Ovary (tissue), 9 donors: Measurements from ENCODE around the gene EFEMP2. TPM values are rescaled to one million over a fixed set of nuclear protein-coding genes. Genes with fewer than 3 reads are reported as not detected.

Experiments used
- DNase-seq, 5 donors: peaks; one replicate each; pipeline ENCODE4 v3.0.0-alpha.2; 2019 to 2020
- H3K27ac ChIP-seq, 2 donors: fragments of 200-600 bp; one replicate each; pipeline versions ENCODE4 v1.5.1 to v1.8.0; 2019 to 2022
- H3K27me3 ChIP-seq: fragments of 200-600 bp; one replicate; pipeline ENCODE4 v1.8.0; 2022
- H3K36me3 ChIP-seq: fragments of 200-600 bp; sonication (generic); one replicate; pipeline ENCODE4 v1.5.1; 2019
- H3K4me1 ChIP-seq: one replicate; pipeline ENCODE4 v1.8.1; 2013; ENCODE audit warnings: mild to moderate bottlenecking, moderate library complexity; ENCODE audit not compliant: insufficient read depth
- H3K4me3 ChIP-seq: fragments of 200-600 bp; sonication (generic); one replicate; pipeline ENCODE4 v1.5.1; 2017
- H3K9me3 ChIP-seq, 2 donors: fragments of 200-600 bp in 1 of 2; sonication (generic) in 1 of 2; one replicate each; pipeline versions ENCODE4 v1.5.1 to v1.8.1; 2013 to 2019; ENCODE audit warnings: mild to moderate bottlenecking in 1 of 2, moderate library complexity in 1 of 2
- CTCF ChIP-seq, 3 donors: fragments of 450-650 bp in 2 of 3; fragments of 200-600 bp in 1 of 3; IDR thresholded peaks; one replicate each; pipeline versions ENCODE4 v1.5.1 to v1.8.0; 2016 to 2022; ENCODE audit warnings: antibody characterized with exemption in 3 of 3, mild to moderate bottlenecking in 1 of 3
- EP300 ChIP-seq: sonication (generic); formaldehyde crosslinking; IDR thresholded peaks from one replicate; pipeline ENCODE4 v1.6.1; 2017; ENCODE audit warnings: antibody characterized with exemption
- POLR2A ChIP-seq: fragments of 450-650 bp; IDR thresholded peaks from one replicate; pipeline ENCODE4 v1.6.1; 2017; ENCODE audit warnings: antibody characterized with exemption, mild to moderate bottlenecking, moderate library complexity
- WGBS, 3 donors: extraction: QIAGEN DNeasy Blood & Tissue Kit in 1 of 3; methylation state at CpG; one replicate each; pipeline versions ENCODE4 v1.1.5 to v1.1.7; 2013 to 2017; 5-methylcytosine and 5-hydroxymethylcytosine counted together
- intact Hi-C, 4 donors: fragments of 100-400 bp; cut with DNase I; formaldehyde crosslinking; loops; one replicate each; pipeline versions ENCODE4 v1.11.0 to v1.15.1; 2022 to 2023
- polyA plus RNA-seq, 2 donors: library from polyadenylated mRNA; stranded (reverse); fragments of 200-250 nt in 1 of 2; fragments of 350-450 nt in 1 of 2; fragmentation: Illumina TruSeq in 1 of 2; extraction: RNeasy Lipid Tissue Mini Kit (QIAGEN cat#74804) in 1 of 2; gene quantifications; one replicate each; pipeline ENCODE4 v1.2.3, GENCODE V29; 2013 to 2014
- total RNA-seq, 7 donors: library from RNA; depleted of rRNA in 2 of 7; stranded (reverse); fragments of >200 nt in 2 of 7; fragmentation: NEBNext Ultra II Directional in 3 of 7; extraction: Animal tissue kit (Norgen Biotek cat#: 25700) in 3 of 7; gene quantifications; one replicate each; pipeline versions ENCODE4 v1.1.0 to v1.2.4, GENCODE V29; 2016 to 2023
- donor health status: DM: no; HTN: no; CAD: no; lungs with moderate emphysema.
- donor health status: DM: no; HTN: no; CAD: no.
- donor health status: Bipolar disorder and iron deficiency.
- donor health status: DM: yes; HTN: yes; CAD: no.
- donor health status: DM: no; HTN: no; CAD: no.
- donor health status: DM: yes; HTN: yes; CAD: no.

Gene EFEMP2
- total and polyA plus RNA-seq, 9 donors = 46.6 to 172 (median 132) TPM

- intact Hi-C loops = no loop called here
- Histone ChIP-seq H3K36me3 (no peaks in the 10 kb centered on the region), H3K27me3 (no peaks in the 10 kb centered on the region), H3K27ac (no peak overlapping the region), H3K9me3 (no peaks in the 10 kb centered on the region), H3K4me3 (no peak overlapping the region), H3K4me1 (peaks cover 4% of the 10 kb centered on the region)
- peak; percentile 19 to 54 (median 47) for DNase-seq
- 60 to 63% (median 62%) methylated on average over 15 of the region's 15 CpGs for WGBS, 3 donors
- TF ChIP-seq EP300 = no peak
Observed at GRCh38 chr11:65854852-65855837, 17.5 kb downstream of the EFEMP2 start.

GRCh38 chr11:65854161-65854592, 18.4 kb downstream of the EFEMP2 start:
- DNase-seq = peak in 1 of 5 donors; percentile 26
- Histone ChIP-seq H3K27me3 (no peaks in the 10 kb centered on the region), H3K4me3 (no peak overlapping the region), H3K4me1 (peaks cover 5% of the 10 kb centered on the region), H3K27ac (no peak overlapping the region), H3K36me3 (no peaks in the 10 kb centered on the region), H3K9me3 (no peaks in the 10 kb centered on the region)
- 85 to 98% (median 89%) methylated on average over 4 of the region's 4 CpGs for WGBS, 3 donors
- intact Hi-C loops = no loop called here
- no peak for TF ChIP-seq CTCF (IDR thresholded peaks at IDR 0.05)
- TF ChIP-seq EP300 = no peak
- TF ChIP-seq POLR2A = no peak

- H3K4me1 ChIP-seq = peaks cover 5% of the 10 kb centered on the region
- no peak overlapping the region for H3K27ac ChIP-seq
- no peaks in the 10 kb centered on the region for H3K9me3 ChIP-seq
- H3K27me3 ChIP-seq = no peaks in the 10 kb centered on the region
- peak in 1 of 5 donors; percentile 27 for DNase-seq
- TF ChIP-seq CTCF (IDR thresholded peaks at IDR 0.05) (no peak), EP300 (no peak), POLR2A (no peak)
- WGBS, 3 donors = 84 to 94% (median 86%) methylated on average over 6 of the region's 6 CpGs
- H3K36me3 ChIP-seq = no peaks in the 10 kb centered on the region
- H3K4me3 ChIP-seq = no peak overlapping the region
- intact Hi-C loops = no loop called here
Observed at GRCh38 chr11:65853246-65853979, 19.2 kb downstream of the EFEMP2 start.

GRCh38 chr11:65852508-65853245, 19.9 kb downstream of the EFEMP2 start:
- Histone ChIP-seq H3K27me3 (no peaks in the 10 kb centered on the region), H3K4me3 (no peak overlapping the region), H3K27ac (no peak overlapping the region), H3K9me3 (no peaks in the 10 kb centered on the region), H3K36me3 (no peaks in the 10 kb centered on the region), H3K4me1 (peaks cover 5% of the 10 kb centered on the region)
- intact Hi-C loops = no loop called here
- peak in 4 of 5 donors; percentile 12 to 38 (median 30) for DNase-seq
- 88 to 90% (median 89%) methylated on average over 33 of the region's 33 CpGs for WGBS, 3 donors
- no peak for TF ChIP-seq POLR2A
- no peak for TF ChIP-seq EP300
- no peak for TF ChIP-seq CTCF (IDR thresholded peaks at IDR 0.05)
